ENCODE measurements around the gene ZNF136. TPM values are rescaled to one million over a fixed set of nuclear protein-coding genes. Genes with fewer than 3 reads are reported as not detected.

Gene ZNF136
- total RNA-seq, 1 experiment from 2014 or later = 4.6 TPM

DNA sequence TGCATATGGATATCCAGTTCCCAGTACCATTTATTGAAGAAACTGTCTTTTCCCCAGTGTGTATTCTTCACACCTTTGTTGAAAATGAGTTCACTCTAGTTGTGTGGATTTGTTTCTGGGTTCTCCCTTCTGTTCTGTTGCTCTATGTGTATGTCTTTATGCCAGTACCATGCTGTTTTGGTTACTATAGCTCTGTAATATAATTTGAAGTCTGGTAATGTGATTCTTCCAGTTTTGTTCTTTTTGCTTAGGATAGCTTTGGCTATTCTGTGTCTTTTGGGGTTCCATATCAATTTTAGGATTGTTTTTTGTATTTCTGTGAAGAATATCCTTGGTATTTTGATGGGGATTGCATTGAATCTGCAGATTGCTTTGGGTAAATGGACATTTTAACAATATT is 35.2 kb downstream of the ZNF136 start:
- POLR2A ChIA-PET = no interaction called here
- Histone ChIP-seq H3K36me3 (ENCODE audit: control insufficient read depth, insufficient read depth, low read length) (no peaks in the 10 kb centered on the region), H3K27me3 (ENCODE audit: control insufficient read depth, insufficient read depth, low read length) (no peaks in the 10 kb centered on the region), H3K4me3 (ENCODE audit: low read depth in 2 of 2, low read length in 2 of 2) (no peak overlapping the region), H3K9me3 (ENCODE audit: control insufficient read depth, insufficient read depth, low read depth, low read length) (peaks cover 15% of the 10 kb centered on the region; the same call in 1 of the 2 replicates), H3K27ac (ENCODE audit: low read length) (no peak overlapping the region), H3K4me1 (ENCODE audit: control insufficient read depth, insufficient read depth, low read length) (no peaks in the 10 kb centered on the region)
- intact Hi-C loops (cut with micrococcal nuclease; ENCODE audit: unreplicated experiment) (no loop called here), in situ Hi-C loops (cut with HindIII; ENCODE audit: low pct_unique_long_range_greater_than_20kb, low sequenced_read_pairs) (no loop called here)
- no TSS peak for BruUV-seq (replicated peaks)
- TF ChIP-seq, protein P1, sequence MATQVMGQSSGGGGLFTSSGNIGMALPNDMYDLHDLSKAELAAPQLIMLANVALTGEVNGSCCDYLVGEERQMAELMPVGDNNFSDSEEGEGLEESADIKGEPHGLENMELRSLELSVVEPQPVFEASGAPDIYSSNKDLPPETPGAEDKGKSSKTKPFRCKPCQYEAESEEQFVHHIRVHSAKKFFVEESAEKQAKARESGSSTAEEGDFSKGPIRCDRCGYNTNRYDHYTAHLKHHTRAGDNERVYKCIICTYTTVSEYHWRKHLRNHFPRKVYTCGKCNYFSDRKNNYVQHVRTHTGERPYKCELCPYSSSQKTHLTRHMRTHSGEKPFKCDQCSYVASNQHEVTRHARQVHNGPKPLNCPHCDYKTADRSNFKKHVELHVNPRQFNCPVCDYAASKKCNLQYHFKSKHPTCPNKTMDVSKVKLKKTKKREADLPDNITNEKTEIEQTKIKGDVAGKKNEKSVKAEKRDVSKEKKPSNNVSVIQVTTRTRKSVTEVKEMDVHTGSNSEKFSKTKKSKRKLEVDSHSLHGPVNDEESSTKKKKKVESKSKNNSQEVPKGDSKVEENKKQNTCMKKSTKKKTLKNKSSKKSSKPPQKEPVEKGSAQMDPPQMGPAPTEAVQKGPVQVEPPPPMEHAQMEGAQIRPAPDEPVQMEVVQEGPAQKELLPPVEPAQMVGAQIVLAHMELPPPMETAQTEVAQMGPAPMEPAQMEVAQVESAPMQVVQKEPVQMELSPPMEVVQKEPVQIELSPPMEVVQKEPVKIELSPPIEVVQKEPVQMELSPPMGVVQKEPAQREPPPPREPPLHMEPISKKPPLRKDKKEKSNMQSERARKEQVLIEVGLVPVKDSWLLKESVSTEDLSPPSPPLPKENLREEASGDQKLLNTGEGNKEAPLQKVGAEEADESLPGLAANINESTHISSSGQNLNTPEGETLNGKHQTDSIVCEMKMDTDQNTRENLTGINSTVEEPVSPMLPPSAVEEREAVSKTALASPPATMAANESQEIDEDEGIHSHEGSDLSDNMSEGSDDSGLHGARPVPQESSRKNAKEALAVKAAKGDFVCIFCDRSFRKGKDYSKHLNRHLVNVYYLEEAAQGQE (IDR thresholded peaks at IDR 0.05; ENCODE audit: insufficient read depth in 1 of 2, low read depth in 2 of 2, low read length in 1 of 2) = no peak
- TF ChIP-seq TCF7L2 (IDR thresholded peaks at IDR 0.05; ENCODE audit: low read depth, low read length) (no peak), POLR2AphosphoS5 (IDR thresholded peaks at IDR 0.05; ENCODE audit: low read depth, low read length) (no peak), SIN3A (IDR thresholded peaks at IDR 0.05; ENCODE audit: borderline replicate concordance, insufficient read depth, low read depth, low read length) (no peak)
- TF ChIP-seq, protein P2, sequence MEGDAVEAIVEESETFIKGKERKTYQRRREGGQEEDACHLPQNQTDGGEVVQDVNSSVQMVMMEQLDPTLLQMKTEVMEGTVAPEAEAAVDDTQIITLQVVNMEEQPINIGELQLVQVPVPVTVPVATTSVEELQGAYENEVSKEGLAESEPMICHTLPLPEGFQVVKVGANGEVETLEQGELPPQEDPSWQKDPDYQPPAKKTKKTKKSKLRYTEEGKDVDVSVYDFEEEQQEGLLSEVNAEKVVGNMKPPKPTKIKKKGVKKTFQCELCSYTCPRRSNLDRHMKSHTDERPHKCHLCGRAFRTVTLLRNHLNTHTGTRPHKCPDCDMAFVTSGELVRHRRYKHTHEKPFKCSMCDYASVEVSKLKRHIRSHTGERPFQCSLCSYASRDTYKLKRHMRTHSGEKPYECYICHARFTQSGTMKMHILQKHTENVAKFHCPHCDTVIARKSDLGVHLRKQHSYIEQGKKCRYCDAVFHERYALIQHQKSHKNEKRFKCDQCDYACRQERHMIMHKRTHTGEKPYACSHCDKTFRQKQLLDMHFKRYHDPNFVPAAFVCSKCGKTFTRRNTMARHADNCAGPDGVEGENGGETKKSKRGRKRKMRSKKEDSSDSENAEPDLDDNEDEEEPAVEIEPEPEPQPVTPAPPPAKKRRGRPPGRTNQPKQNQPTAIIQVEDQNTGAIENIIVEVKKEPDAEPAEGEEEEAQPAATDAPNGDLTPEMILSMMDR (IDR thresholded peaks at IDR 0.05) = no peak
- CTCF ChIA-PET = no interaction called here
- DNase-seq (ENCODE audit: low read depth, low spot score) (no peak), ATAC-seq (no peak)

GRCh38 chr19:12199757-12200419 is 37.0 kb downstream of the ZNF136 start:
- Histone ChIP-seq H3K4me1 (ENCODE audit: control insufficient read depth, insufficient read depth, low read length) (no peaks in the 10 kb centered on the region), H3K27ac (ENCODE audit: low read length) (no peak overlapping the region), H3K9me3 (ENCODE audit: control insufficient read depth, insufficient read depth, low read depth, low read length) (peaks cover 12% of the 10 kb centered on the region; the same call in 1 of the 2 replicates), H3K36me3 (ENCODE audit: control insufficient read depth, insufficient read depth, low read length) (no peaks in the 10 kb centered on the region), H3K4me3 (ENCODE audit: low read depth in 2 of 2, low read length in 2 of 2) (no peak overlapping the region), H3K27me3 (ENCODE audit: control insufficient read depth, insufficient read depth, low read length) (no peaks in the 10 kb centered on the region)
- intact Hi-C loops (cut with micrococcal nuclease; ENCODE audit: unreplicated experiment) = no loop called here
- TF ChIP-seq POLR2AphosphoS5 (IDR thresholded peaks at IDR 0.05; ENCODE audit: low read depth, low read length) = no peak
- CTCF ChIA-PET = no interaction called here
- ATAC-seq (no peak), DNase-seq (ENCODE audit: low read depth, low spot score) (no peak)
- in situ Hi-C loops (cut with HindIII; ENCODE audit: low pct_unique_long_range_greater_than_20kb, low sequenced_read_pairs) = no loop called here
- POLR2A ChIA-PET = no interaction called here
- no TSS peak for BruUV-seq (replicated peaks)

GRCh38 chr19:12202250-12202649 is 39.4 kb downstream of the ZNF136 start:
- Histone ChIP-seq H3K27ac (ENCODE audit: low read length) (no peak overlapping the region), H3K27me3 (ENCODE audit: control insufficient read depth, insufficient read depth, low read length) (no peaks in the 10 kb centered on the region), H3K9me3 (ENCODE audit: control insufficient read depth, insufficient read depth, low read depth, low read length) (peaks cover 19% of the 10 kb centered on the region; the same call in 1 of the 2 replicates), H3K36me3 (ENCODE audit: control insufficient read depth, insufficient read depth, low read length) (no peaks in the 10 kb centered on the region), H3K4me1 (ENCODE audit: control insufficient read depth, insufficient read depth, low read length) (no peaks in the 10 kb centered on the region), H3K4me3 (ENCODE audit: low read depth in 2 of 2, low read length in 2 of 2) (no peak overlapping the region)
- TF ChIP-seq POLR2AphosphoS5 (IDR thresholded peaks at IDR 0.05; ENCODE audit: low read depth, low read length) = no peak
- no peak for TF ChIP-seq TCF7L2 (IDR thresholded peaks at IDR 0.05; ENCODE audit: low read depth, low read length)
- TF ChIP-seq SIN3A (IDR thresholded peaks at IDR 0.05; ENCODE audit: borderline replicate concordance, insufficient read depth, low read depth, low read length) = no peak
- TF ChIP-seq, protein P2 (IDR thresholded peaks at IDR 0.05) = no peak
- TF ChIP-seq, protein P1 (IDR thresholded peaks at IDR 0.05; ENCODE audit: insufficient read depth in 1 of 2, low read depth in 2 of 2, low read length in 1 of 2) = no peak
- no TSS peak for BruUV-seq (replicated peaks)
- CTCF ChIA-PET = no interaction called here
- DNase-seq (ENCODE audit: low read depth, low spot score) (no peak), ATAC-seq (no peak)
- intact Hi-C loops (cut with micrococcal nuclease; ENCODE audit: unreplicated experiment) = no loop called here
- in situ Hi-C loops (cut with HindIII; ENCODE audit: low pct_unique_long_range_greater_than_20kb, low sequenced_read_pairs) = no loop called here
- POLR2A ChIA-PET = no interaction called here

All from Panc1 (cell line).